GM12878 (cell line): Measurements from ENCODE around the gene PIK3R5. TPM values are rescaled to one million over a fixed set of nuclear protein-coding genes. Genes with fewer than 3 reads are reported as not detected.

Experiments used
- BCL11A ChIP-seq: IDR thresholded peaks from 2 replicates; pipeline ENCODE4 v1.6.1; 2011; ENCODE audit warnings: low read depth, low read length
- BCL3 ChIP-seq: IDR thresholded peaks from 2 replicates; pipeline ENCODE4 v1.6.1; 2011; ENCODE audit warnings: borderline replicate concordance, low read depth, mild to moderate bottlenecking, moderate library complexity, low read length; ENCODE audit not compliant: insufficient read depth, poor library complexity, severe bottlenecking
- BMI1 ChIP-seq: fragments of 450-650 bp; IDR thresholded peaks from 2 replicates; pipeline ENCODE4 v1.6.1; 2016; ENCODE audit warnings: mild to moderate bottlenecking, moderate library complexity, borderline replicate concordance
- CEBPB ChIP-seq, 2 experiments: fragments of 150-350 bp in 1 of 2; IDR thresholded peaks; 2 replicates each; pipeline ENCODE4 v1.6.1; 2012 to 2014; ENCODE audit warnings: low read depth in 2 of 2, low read length in 2 of 2, borderline replicate concordance in 1 of 2, inconsistent platforms in 1 of 2
- CEBPZ ChIP-seq: fragments of 150-350 bp; IDR thresholded peaks from 2 replicates; pipeline ENCODE4 v1.6.1; 2016; ENCODE audit warnings: low read depth, low read length
- MAX ChIP-seq: IDR thresholded peaks from 2 replicates; pipeline ENCODE4 v1.6.1; 2012; ENCODE audit warnings: low read depth, low read length, improper control_type of control experiment
- ZBTB4 ChIP-seq: fragments of 450-650 bp; formaldehyde crosslinking; IDR thresholded peaks from 2 replicates; pipeline ENCODE4 v1.4.0; 2022; ENCODE audit warnings: mild to moderate bottlenecking, moderate library complexity
- ZNF622 ChIP-seq: fragments of 450-650 bp; IDR thresholded peaks from 2 replicates; pipeline ENCODE4 v1.6.1; 2017; ENCODE audit warnings: mild to moderate bottlenecking, inconsistent platforms
- polyA plus RNA-seq, 11 experiments: library from polyadenylated mRNA; depleted of rRNA in 4 of 11; unstranded in 6 of 11; stranded (reverse) in 5 of 11; fragments of >200 nt; fragmentation: Nextera tagmentation in 4 of 11; fragmentation: Illumina TruSeq in 1 of 11; extraction: Ambion mirVana in 4 of 11; extraction: Trizol in 1 of 11; gene quantifications; 1 replicate in 1 of 11; 2 replicates in 10 of 11; pipeline versions ENCODE4 v1.2.1 to v1.2.3, GENCODE V29; 2011 to 2016; ENCODE audit warnings: inconsistent platforms in 2 of 11, missing spikeins in 2 of 11, low read depth in 1 of 11
- total RNA-seq, 4 experiments: library from RNA; depleted of rRNA in 3 of 4; stranded (reverse); fragments of >200 nt in 3 of 4; fragmentation: Illumina TruSeq in 1 of 4; extraction: Trizol in 1 of 4; gene quantifications; 2 replicates each; pipeline versions ENCODE4 v1.2.1 to v1.2.3, GENCODE V29; 2013 to 2021

Gene PIK3R5
- total and polyA plus RNA-seq, 10 of the 15 experiments (the other 5 are each of a cell fraction or from before 2014, with no cell fraction given) = 9.5 to 50.8 (median 35.5) TPM

GRCh38 chr17:8849311-8850041, 116.0 kb downstream of the PIK3R5 start (continued):
- TF ChIP-seq ZBTB4 (CRISPR knock-in tag) (no peak), MAX (no peak), BCL11A (peak; percentile 69; the same call in 1 of the 2 replicates), BMI1 (no peak; the same call in 1 of the 2 replicates), BCL3 (peak; percentile 22), CEBPB (IDR thresholded peaks at IDR 0.05; ENCODE audit: borderline replicate concordance in 1 of 2, low read depth in 2 of 2, low read length in 2 of 2) (no peak), ZNF622 (no peak), CEBPZ (no peak)
